BJ (cell line): Measurements from ENCODE around the gene RPP38. TPM values are rescaled to one million over a fixed set of nuclear protein-coding genes. Genes with fewer than 3 reads are reported as not detected.
A peak's percentile ranks its signal among the peaks of the same experiment; 100 is the strongest.

Experiments
- CTCF ChIA-PET: fragments of 350-600 bp; formaldehyde crosslinking; extraction: SDS; loops from one replicate; lab custom pipeline; 2021; ENCODE audit warnings: antibody characterized with exemption, inconsistent platforms; lab: Yijun Ruan, JAX
- POLR2A ChIA-PET: fragments of 300-600 bp; sonication (Branson Sonifier 250); formaldehyde crosslinking; extraction: SDS; loops from one replicate; lab custom pipeline; 2021; ENCODE audit warnings: antibody characterized with exemption; lab: Charles Lee
- DNase-seq: peaks from one replicate; pipeline ENCODE4 v3.0.0-alpha.2; 2011; ENCODE audit warnings: low read depth
- H3K27me3 ChIP-seq: 2 replicates; pipeline ENCODE4 v1.6.0; 2011; ENCODE audit warnings: low read length; ENCODE audit not compliant: control insufficient read depth, insufficient read depth
- H3K36me3 ChIP-seq: 2 replicates; pipeline ENCODE4 v1.5.1; 2011; ENCODE audit warnings: low read length; ENCODE audit not compliant: control insufficient read depth, insufficient read depth
- H3K4me3 ChIP-seq: 2 replicates; pipeline ENCODE4 v1.5.1; 2011; ENCODE audit warnings: low read depth, mild to moderate bottlenecking, control low read depth, low read length
- polyA plus RNA-seq: library from polyadenylated mRNA; depleted of rRNA; stranded (reverse); fragments of >200 nt; gene quantifications from 2 replicates; pipeline ENCODE4 v1.2.3, GENCODE V29; 2011
- TF ChIP-seq, protein P1 (sequence below): IDR thresholded peaks from 2 replicates; pipeline ENCODE4 v1.5.1; 2011; ENCODE audit warnings: low read depth, mild to moderate bottlenecking, control low read depth, inconsistent platforms, low read length, moderate library complexity; ENCODE audit not compliant: insufficient read depth

The RPP38 gene
- polyA plus RNA-seq, 1 experiment, result 15.9 TPM

GRCh38 chr10:15091418-15091817 is 5.7 kb upstream of the RPP38 start:
- no peak for DNase-seq
- H3K27me3 ChIP-seq, result no peaks in the 10 kb centered on the region; the same call in 1 of the 2 replicates
- POLR2A ChIA-PET, result no interaction called here
- CTCF ChIA-PET, result no interaction called here
- H3K36me3 ChIP-seq, result no peaks in the 10 kb centered on the region
- TF ChIP-seq, protein P1, sequence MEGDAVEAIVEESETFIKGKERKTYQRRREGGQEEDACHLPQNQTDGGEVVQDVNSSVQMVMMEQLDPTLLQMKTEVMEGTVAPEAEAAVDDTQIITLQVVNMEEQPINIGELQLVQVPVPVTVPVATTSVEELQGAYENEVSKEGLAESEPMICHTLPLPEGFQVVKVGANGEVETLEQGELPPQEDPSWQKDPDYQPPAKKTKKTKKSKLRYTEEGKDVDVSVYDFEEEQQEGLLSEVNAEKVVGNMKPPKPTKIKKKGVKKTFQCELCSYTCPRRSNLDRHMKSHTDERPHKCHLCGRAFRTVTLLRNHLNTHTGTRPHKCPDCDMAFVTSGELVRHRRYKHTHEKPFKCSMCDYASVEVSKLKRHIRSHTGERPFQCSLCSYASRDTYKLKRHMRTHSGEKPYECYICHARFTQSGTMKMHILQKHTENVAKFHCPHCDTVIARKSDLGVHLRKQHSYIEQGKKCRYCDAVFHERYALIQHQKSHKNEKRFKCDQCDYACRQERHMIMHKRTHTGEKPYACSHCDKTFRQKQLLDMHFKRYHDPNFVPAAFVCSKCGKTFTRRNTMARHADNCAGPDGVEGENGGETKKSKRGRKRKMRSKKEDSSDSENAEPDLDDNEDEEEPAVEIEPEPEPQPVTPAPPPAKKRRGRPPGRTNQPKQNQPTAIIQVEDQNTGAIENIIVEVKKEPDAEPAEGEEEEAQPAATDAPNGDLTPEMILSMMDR, result no peak
- H3K4me3 ChIP-seq, result no peak overlapping the region

DNA sequence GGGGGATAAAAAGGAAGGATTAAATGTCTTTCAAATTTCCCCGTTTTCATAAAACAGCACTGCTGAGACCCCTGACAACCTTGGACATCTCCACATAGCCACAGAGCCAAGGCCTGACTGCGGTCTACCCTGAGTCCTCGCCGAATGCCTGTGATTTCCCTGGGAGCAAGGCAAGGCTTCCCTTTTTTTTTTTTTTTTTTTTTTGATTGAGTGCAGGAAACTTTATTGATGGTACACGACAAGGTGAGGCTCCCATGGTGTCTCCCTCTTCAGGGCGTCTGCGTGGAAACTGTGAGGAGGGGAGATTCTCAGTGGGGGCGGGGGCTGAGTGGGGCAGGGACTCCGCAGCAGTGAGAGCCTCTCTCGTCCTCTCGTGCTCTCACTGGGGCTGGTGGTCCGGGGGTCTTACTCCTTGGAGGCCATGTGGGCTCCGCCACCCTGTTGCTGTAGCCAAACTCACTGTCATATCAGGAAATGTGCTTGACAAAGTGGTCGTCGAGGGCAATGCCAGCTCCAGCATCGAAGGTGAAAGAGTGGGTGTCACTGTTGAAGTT is 4.2 kb upstream of the RPP38 start:
- TF ChIP-seq, protein P1, result no peak
- CTCF ChIA-PET, result no interaction called here
- H3K4me3 ChIP-seq, result no peak overlapping the region
- POLR2A ChIA-PET, result no interaction called here
- no peaks in the 10 kb centered on the region for H3K36me3 ChIP-seq
- H3K27me3 ChIP-seq, result no peaks in the 10 kb centered on the region; the same call in 1 of the 2 replicates
- no peak for DNase-seq

GRCh38 chr10:15096661-15097010 is 519 bp upstream of the RPP38 start:
- ChIA-PET CTCF (no interaction called here), POLR2A (no interaction called here)
- TF ChIP-seq, protein P1, result no peak
- no peaks in the 10 kb centered on the region; the same call in 1 of the 2 replicates for H3K27me3 ChIP-seq
- H3K36me3 ChIP-seq, result no peaks in the 10 kb centered on the region
- peak overlapping the region; percentile 65 for H3K4me3 ChIP-seq
- no peak for DNase-seq

GRCh38 chr10:15099886-15100285 is 2.7 kb downstream of the RPP38 start:
- Histone ChIP-seq H3K4me3 (no peak overlapping the region), H3K36me3 (peaks cover 8% of the 10 kb centered on the region), H3K27me3 (no peaks in the 10 kb centered on the region)
- ChIA-PET CTCF (no interaction called here), POLR2A (no interaction called here)
- TF ChIP-seq, protein P1, result no peak
- DNase-seq, result no peak

- TF ChIP-seq, protein P1, result no peak
- no peak overlapping the region for H3K4me3 ChIP-seq
- DNase-seq, result no peak
- H3K36me3 ChIP-seq, result peaks cover 8% of the 10 kb centered on the region
- CTCF ChIA-PET, result interaction anchor here (0.7 to 1.2 kb wide), 2 partner anchors 127 to 672 kb away, joined by 3 read pairs; no protein-coding TSS in a partner anchor
- POLR2A ChIA-PET, result no interaction called here
- no peaks in the 10 kb centered on the region for H3K27me3 ChIP-seq
These were observed 6.4 kb downstream of the RPP38 start for GRCh38 chr10:15103513-15103912.
